Osteocyte (in vitro differentiated cells): ENCODE data around the gene CUL4A. TPM values are rescaled to one million over a fixed set of nuclear protein-coding genes. Genes with fewer than 3 reads are reported as not detected.

ENCODE experiments used
- DNase-seq: peaks from one replicate; pipeline ENCODE4 v3.0.0; 2021; ENCODE audit warnings: mixed read lengths; ENCODE audit not compliant: unreplicated experiment; ENCODE audit errors: extremely low spot score
- H3K27ac Mint-ChIP-seq: one replicate; pipeline ENCODE4 v1.8.0; 2021; ENCODE audit warnings: mild to moderate bottlenecking, mixed read lengths; ENCODE audit not compliant: unreplicated experiment
- H3K27me3 Mint-ChIP-seq: one replicate; pipeline ENCODE4 v1.8.0; 2021; ENCODE audit warnings: mixed read lengths; ENCODE audit not compliant: unreplicated experiment
- H3K36me3 Mint-ChIP-seq: one replicate; pipeline ENCODE4 v1.8.0; 2021; ENCODE audit warnings: mixed read lengths; ENCODE audit not compliant: unreplicated experiment
- H3K4me1 Mint-ChIP-seq: one replicate; pipeline ENCODE4 v1.8.0; 2021; ENCODE audit warnings: mixed read lengths; ENCODE audit not compliant: unreplicated experiment
- H3K4me3 Mint-ChIP-seq: one replicate; pipeline ENCODE4 v1.8.0; 2021; ENCODE audit warnings: mild to moderate bottlenecking, moderate library complexity, mixed read lengths; ENCODE audit not compliant: unreplicated experiment
- H3K9me3 Mint-ChIP-seq: one replicate; pipeline ENCODE4 v1.8.0; 2021; ENCODE audit warnings: mixed read lengths; ENCODE audit not compliant: unreplicated experiment
- total RNA-seq: library from RNA; stranded (reverse); gene quantifications from 2 replicates; pipeline ENCODE4 v1.2.1, GENCODE V29; 2021
- TF ChIP-seq, protein P1 (sequence below): fragments of 200-600 bp; sonication (generic); IDR thresholded peaks from 2 replicates; pipeline ENCODE4 v1.5.0; 2021; ENCODE audit warnings: antibody characterized with exemption, mild to moderate bottlenecking, moderate library complexity

Gene CUL4A
- total RNA-seq, 1 donor from 2014 or later: 76.7 TPM

DNA sequence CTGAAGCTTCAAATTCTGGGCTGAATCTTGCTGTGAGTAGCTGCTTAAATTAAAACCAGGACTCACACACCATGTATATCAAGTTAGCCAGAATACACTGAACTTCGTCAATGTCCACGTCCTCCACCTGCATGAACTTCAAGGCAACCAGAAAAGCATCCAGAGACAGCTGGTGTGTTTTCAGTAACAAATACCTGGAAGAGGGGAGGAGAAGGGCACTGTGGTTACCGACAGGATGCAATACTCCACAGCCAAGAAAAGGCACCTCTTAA, 30.6 kb upstream of the CUL4A start:
- peak overlapping the region; percentile 83 for H3K27ac Mint-ChIP-seq
- peak; percentile 15 for DNase-seq
- TF ChIP-seq, protein P1, sequence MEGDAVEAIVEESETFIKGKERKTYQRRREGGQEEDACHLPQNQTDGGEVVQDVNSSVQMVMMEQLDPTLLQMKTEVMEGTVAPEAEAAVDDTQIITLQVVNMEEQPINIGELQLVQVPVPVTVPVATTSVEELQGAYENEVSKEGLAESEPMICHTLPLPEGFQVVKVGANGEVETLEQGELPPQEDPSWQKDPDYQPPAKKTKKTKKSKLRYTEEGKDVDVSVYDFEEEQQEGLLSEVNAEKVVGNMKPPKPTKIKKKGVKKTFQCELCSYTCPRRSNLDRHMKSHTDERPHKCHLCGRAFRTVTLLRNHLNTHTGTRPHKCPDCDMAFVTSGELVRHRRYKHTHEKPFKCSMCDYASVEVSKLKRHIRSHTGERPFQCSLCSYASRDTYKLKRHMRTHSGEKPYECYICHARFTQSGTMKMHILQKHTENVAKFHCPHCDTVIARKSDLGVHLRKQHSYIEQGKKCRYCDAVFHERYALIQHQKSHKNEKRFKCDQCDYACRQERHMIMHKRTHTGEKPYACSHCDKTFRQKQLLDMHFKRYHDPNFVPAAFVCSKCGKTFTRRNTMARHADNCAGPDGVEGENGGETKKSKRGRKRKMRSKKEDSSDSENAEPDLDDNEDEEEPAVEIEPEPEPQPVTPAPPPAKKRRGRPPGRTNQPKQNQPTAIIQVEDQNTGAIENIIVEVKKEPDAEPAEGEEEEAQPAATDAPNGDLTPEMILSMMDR: no peak
- H3K4me3 Mint-ChIP-seq: no peak overlapping the region
- peaks cover 57% of the 10 kb centered on the region for H3K4me1 Mint-ChIP-seq
- no peaks in the 10 kb centered on the region for H3K9me3 Mint-ChIP-seq
- H3K36me3 Mint-ChIP-seq: peaks cover 53% of the 10 kb centered on the region
- H3K27me3 Mint-ChIP-seq: no peaks in the 10 kb centered on the region

DNA sequence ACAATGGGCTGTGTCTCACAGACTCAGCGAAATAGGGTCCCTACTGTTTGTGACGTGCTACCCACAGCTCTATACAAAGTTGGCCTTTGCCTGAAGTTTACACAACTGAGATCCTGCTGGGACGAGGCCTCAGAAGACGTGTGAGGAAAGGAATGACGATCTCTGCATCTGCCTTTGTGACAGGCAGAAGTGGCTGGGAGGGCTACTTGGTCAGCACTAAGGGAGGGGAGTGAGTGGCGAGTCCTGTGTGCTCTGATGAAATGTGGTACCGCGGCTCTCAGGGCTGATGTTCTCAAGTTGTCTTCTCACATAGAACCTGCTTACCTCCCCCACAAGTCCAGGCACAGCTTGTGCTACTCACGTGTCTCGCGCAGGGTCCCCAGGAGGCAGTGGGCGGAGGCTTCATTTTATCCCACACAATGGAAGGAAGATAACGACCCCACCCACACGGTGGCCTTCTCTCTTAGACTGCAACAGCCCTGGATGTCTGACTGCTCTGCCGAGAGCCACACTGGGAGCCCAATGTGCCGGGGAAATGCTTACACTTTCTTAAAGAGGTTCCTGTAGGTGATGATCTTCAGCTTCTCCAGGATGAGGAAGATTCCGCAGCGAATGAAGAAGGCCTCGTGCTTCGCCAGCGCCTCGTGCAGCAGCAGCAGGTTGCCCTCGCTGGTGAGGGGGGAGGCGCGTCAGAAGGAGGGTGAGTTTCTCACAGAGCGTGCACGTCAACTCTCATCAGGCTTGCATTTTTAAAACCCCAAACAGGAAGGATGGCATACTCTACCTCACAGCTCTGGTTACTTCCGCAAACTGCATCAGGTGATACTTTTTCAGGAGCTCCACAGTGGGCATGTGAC, 29.8 kb upstream of the CUL4A start:
- no peak overlapping the region for H3K4me3 Mint-ChIP-seq
- peaks cover 49% of the 10 kb centered on the region for H3K36me3 Mint-ChIP-seq

DNA sequence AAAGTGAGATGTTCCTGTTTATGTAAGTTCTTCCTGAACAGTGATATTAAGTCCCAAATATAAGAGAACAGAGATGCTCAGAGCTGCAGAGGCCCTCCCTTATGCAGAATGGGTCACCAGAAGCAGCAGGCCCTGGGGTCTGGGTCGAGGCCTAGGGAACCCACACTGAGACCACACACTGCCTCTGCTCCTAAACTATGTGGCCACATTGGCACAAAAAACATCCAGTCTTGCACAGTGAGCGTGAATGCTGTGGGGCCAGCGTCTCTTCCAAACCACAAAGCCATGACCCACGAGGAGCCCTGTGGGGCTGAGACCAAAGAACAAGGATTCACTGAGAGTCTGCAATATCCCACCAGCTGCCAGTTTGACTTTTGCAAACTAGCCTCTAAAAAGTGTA, 27.4 kb upstream of the CUL4A start:
- Mint-ChIP-seq H3K4me3 (no peak overlapping the region), H3K9me3 (no peaks in the 10 kb centered on the region), H3K27me3 (no peaks in the 10 kb centered on the region), H3K4me1 (peaks cover 77% of the 10 kb centered on the region), H3K36me3 (peaks cover 38% of the 10 kb centered on the region), H3K27ac (peak overlapping the region; percentile 54)
- peak; percentile 79 for DNase-seq
- TF ChIP-seq, protein P1: no peak

More for the DNA sequence above, 29.8 kb upstream of the CUL4A start:
- Mint-ChIP-seq H3K4me1 (peaks cover 63% of the 10 kb centered on the region), H3K9me3 (no peaks in the 10 kb centered on the region), H3K27me3 (no peaks in the 10 kb centered on the region), H3K27ac (peak overlapping the region; percentile 83)
- DNase-seq: peak; percentile 62
- TF ChIP-seq, protein P1: no peak

DNA sequence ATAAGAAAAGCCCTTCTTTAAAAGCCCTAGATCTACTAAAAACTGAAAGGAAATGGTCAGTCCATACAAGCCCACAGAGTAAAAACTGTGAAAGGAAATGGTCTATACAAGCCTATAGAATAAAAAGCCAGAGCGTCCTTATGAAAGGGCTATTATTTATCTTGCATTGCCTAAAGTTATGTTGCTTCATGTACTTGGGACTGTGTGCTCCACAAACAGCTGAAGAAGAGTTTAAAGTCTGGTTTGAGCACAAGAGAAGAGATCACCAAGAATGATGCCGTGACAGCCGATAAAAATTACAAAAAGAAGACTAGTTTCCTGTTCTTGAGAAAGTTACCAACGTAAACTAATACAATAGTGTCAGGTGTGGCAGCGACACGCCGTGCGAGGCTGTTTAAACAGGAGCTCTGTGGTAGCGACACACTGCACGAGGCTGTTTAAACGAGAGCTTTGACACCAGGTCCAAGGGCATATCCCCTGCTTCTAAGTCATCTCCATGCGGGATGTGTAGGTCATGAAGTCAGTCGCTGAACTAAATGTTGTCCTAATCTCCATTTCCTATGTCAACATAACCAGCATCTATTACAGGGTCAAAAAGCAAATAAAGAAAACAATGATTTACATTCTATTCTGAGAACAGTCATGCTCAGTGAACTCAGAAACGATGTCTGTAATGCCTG, 25.8 kb upstream of the CUL4A start:
- TF ChIP-seq, protein P1: no peak
- Mint-ChIP-seq H3K4me3 (no peak overlapping the region), H3K9me3 (no peaks in the 10 kb centered on the region), H3K36me3 (peaks cover 37% of the 10 kb centered on the region), H3K27ac (peak overlapping the region; percentile 72), H3K27me3 (no peaks in the 10 kb centered on the region), H3K4me1 (peaks cover 82% of the 10 kb centered on the region)
- DNase-seq: no peak
